ENCODE data around the gene PCDH15. TPM values are rescaled to one million over a fixed set of nuclear protein-coding genes. Genes with fewer than 3 reads are reported as not detected.

Gene PCDH15
- total RNA-seq, 4 donors from 2014 or later, result not detected

DNA sequence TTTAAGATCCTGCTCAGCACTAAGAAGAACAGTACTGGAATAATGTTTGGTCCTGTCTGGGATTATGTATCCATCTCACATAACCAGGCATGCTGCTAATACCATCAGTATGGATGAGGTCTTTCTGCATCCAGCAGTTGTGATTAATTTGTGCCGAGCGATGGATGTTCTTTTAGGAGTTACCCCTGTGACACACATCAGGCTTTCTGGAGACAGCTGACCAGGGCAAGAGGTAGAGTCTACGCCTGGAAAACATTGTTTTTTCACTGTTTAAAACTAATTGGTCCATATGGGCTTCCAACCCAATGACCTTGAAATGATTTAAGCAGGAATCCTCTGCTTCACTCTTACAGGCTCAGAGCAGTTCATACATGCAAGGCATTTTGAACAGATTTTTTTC is 603.0 kb downstream of the PCDH15 start:
- TF ChIP-seq, protein P1, sequence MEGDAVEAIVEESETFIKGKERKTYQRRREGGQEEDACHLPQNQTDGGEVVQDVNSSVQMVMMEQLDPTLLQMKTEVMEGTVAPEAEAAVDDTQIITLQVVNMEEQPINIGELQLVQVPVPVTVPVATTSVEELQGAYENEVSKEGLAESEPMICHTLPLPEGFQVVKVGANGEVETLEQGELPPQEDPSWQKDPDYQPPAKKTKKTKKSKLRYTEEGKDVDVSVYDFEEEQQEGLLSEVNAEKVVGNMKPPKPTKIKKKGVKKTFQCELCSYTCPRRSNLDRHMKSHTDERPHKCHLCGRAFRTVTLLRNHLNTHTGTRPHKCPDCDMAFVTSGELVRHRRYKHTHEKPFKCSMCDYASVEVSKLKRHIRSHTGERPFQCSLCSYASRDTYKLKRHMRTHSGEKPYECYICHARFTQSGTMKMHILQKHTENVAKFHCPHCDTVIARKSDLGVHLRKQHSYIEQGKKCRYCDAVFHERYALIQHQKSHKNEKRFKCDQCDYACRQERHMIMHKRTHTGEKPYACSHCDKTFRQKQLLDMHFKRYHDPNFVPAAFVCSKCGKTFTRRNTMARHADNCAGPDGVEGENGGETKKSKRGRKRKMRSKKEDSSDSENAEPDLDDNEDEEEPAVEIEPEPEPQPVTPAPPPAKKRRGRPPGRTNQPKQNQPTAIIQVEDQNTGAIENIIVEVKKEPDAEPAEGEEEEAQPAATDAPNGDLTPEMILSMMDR (IDR thresholded peaks at IDR 0.05; ENCODE audit: low read depth), result no peak

DNA sequence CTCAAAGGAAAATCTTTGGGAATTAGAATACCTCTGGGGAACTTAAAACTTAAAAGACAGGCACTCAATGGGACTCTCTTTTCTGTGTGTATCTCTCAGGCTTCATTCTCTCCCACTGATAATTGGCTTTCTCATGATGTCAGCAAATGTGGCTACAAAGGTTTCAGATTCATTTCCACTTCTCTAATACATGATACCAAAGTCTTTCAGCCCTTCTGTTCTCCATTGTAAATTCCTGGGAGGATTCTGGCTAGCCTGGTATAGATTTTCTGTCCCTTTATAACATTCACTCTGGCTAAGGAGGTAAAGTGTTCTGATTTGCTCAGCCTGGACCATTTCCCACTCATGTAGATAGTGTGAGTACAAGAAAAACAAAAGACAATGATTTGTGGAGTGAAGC is 606.2 kb downstream of the PCDH15 start:
- TF ChIP-seq, protein P1 (IDR thresholded peaks at IDR 0.05; ENCODE audit: low read depth), result no peak

- TF ChIP-seq, protein P1 (IDR thresholded peaks at IDR 0.05; ENCODE audit: low read depth), result no peak
Measured at GRCh38 chr10:54159924-54160323, 641.1 kb downstream of the PCDH15 start.

DNA sequence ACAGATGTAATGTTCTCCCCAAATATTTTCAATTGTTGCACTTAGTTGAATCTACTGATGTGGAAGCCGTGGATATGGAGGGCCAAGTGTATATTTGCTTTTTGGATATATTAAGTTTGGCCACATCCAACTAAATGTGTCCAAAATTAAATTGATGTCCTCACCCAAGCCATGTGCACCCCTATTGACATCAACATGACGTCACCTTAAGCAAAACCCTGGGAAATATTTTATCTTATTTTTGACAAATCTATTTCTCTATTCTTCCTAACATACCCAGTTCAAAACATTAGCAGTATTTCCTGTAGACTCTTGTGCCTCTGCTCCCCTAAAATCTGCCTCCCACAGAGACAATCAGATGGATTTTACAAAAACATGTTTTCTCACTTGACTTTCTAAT is 652.5 kb downstream of the PCDH15 start:
- TF ChIP-seq, protein P1 (IDR thresholded peaks at IDR 0.05; ENCODE audit: low read depth), result no peak

DNA sequence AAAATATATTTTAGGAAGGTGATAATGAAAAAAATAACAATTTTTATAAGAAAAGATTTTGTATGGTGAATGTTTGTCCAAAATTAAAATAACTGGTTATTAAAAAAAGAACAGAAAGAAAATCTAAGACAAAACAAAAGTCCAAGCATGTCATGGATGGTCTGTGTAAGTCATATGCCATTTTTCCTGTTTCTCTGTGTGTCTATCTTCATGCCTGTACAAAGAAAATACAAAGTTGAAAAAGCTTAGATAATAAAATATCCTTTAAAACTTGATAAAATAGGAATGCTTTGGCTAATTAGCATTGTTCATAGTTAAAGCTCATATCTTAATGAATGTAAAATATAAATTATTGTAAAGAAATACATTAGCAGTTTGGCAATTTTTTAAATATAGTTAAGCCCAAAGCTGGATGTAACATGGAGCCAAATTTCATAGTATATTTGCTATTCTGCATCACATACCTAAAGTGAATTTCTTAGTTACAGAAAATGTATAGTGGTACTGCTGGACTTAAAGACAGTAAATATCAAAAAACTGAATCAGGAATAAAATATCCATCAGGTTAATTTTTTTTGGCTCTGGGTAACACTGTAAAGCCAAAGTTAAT is 661.1 kb downstream of the PCDH15 start:
- TF ChIP-seq, protein P1 (IDR thresholded peaks at IDR 0.05; ENCODE audit: low read depth), result no peak

- TF ChIP-seq, protein P1 (IDR thresholded peaks at IDR 0.05; ENCODE audit: low read depth), result no peak
Measured at GRCh38 chr10:54137396-54137795, 663.6 kb downstream of the PCDH15 start.

DNA sequence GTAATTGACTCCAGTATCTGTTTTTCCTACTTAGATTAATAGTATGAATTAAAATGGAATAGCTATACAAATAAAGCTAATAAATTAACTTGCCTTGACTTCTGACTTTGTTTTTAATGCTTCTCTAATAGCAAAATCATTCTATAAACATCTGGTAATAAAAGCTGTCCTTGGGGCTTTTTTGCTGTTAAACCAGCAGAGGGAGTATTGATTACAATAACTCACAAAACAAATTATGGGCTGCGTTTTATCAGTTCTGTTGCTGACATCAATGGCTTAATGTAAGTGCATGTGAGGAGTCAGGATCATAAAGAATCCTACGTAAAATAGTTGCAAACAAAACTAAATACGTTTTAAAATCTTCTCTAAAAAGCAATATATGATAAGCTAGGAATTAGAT is 667.8 kb downstream of the PCDH15 start:
- TF ChIP-seq, protein P1 (IDR thresholded peaks at IDR 0.05; ENCODE audit: low read depth), result no peak
